ENCODE results near the gene CT45A10.
"Not testable (repeated sequence)": the region's sequence is repeated elsewhere in the genome, so short reads cannot be mapped to it uniquely, and the experiment has no call there.

DNA sequence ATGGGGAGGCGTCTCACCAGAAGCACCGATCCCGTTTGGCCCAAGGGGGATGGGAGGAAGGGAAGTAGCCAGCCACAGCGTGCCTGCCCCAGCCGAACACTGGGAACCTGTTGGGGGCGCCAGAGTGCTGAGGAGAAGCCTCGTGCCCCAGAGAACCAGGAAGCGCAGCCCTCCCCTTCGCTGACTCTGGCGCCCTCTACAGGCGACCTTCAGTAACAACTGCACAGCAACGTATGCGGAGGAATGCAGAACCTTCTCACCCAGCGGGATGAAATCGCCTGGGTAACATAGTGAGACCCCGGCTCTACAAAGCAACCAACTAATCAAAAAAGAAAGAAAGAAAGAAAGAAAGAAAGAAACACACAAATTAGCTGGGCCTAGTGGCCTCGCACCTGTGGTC lies 21.5 kb downstream of the CT45A10 start, which contains the start of gene CT45A9:
- not testable (repeated sequence) for TF ChIP-seq POLR2AphosphoS5 (IDR thresholded peaks at IDR 0.05; ENCODE audit: low read depth, low read length); TAF1 (IDR thresholded peaks at IDR 0.05; ENCODE audit: borderline replicate concordance, insufficient read depth, low read length); FOXP2 (optimal IDR thresholded peaks at IDR 0.05; ENCODE audit: borderline replicate concordance, extremely low read depth, extremely low read length, insufficient read depth); SIN3A (IDR thresholded peaks at IDR 0.05; ENCODE audit: borderline replicate concordance, insufficient read depth, low read length)
- TF ChIP-seq, protein P1, sequence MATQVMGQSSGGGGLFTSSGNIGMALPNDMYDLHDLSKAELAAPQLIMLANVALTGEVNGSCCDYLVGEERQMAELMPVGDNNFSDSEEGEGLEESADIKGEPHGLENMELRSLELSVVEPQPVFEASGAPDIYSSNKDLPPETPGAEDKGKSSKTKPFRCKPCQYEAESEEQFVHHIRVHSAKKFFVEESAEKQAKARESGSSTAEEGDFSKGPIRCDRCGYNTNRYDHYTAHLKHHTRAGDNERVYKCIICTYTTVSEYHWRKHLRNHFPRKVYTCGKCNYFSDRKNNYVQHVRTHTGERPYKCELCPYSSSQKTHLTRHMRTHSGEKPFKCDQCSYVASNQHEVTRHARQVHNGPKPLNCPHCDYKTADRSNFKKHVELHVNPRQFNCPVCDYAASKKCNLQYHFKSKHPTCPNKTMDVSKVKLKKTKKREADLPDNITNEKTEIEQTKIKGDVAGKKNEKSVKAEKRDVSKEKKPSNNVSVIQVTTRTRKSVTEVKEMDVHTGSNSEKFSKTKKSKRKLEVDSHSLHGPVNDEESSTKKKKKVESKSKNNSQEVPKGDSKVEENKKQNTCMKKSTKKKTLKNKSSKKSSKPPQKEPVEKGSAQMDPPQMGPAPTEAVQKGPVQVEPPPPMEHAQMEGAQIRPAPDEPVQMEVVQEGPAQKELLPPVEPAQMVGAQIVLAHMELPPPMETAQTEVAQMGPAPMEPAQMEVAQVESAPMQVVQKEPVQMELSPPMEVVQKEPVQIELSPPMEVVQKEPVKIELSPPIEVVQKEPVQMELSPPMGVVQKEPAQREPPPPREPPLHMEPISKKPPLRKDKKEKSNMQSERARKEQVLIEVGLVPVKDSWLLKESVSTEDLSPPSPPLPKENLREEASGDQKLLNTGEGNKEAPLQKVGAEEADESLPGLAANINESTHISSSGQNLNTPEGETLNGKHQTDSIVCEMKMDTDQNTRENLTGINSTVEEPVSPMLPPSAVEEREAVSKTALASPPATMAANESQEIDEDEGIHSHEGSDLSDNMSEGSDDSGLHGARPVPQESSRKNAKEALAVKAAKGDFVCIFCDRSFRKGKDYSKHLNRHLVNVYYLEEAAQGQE (IDR thresholded peaks at IDR 0.05; ENCODE audit: insufficient read depth in 1 of 2, low read depth in 2 of 2, low read length in 2 of 2) = not testable (repeated sequence)
